Liver (tissue), 9 donors: ENCODE data around the gene SERPING1. TPM values are rescaled to one million over a fixed set of nuclear protein-coding genes. Genes with fewer than 3 reads are reported as not detected.
A peak's percentile ranks its signal among the peaks of the same experiment; 100 is the strongest.

Experiments used
- DNase-seq: peaks from one replicate; pipeline ENCODE4 v3.0.0-alpha.2; 2017; ENCODE audit warnings: low spot score
- H3K27ac ChIP-seq, 2 donors: one replicate each; pipeline ENCODE4 v1.7.0; 2013; ENCODE audit warnings: inconsistent platforms in 2 of 2, low read length in 2 of 2, control low read depth in 1 of 2, low read depth in 1 of 2, mild to moderate bottlenecking in 1 of 2
- H3K27me3 ChIP-seq, 4 donors: one replicate each; pipeline versions ENCODE4 v1.6.1 to v1.7.0; 2013; ENCODE audit warnings: low read length in 3 of 4, inconsistent platforms in 1 of 4, mild to moderate bottlenecking in 1 of 4, moderate library complexity in 1 of 4; ENCODE audit not compliant: control insufficient read depth in 4 of 4, insufficient read depth in 4 of 4
- H3K36me3 ChIP-seq, 4 donors: one replicate each; pipeline versions ENCODE4 v1.6.1 to v1.7.0; 2013; ENCODE audit warnings: low read length in 3 of 4, mild to moderate bottlenecking in 3 of 4, low read depth in 1 of 4, moderate library complexity in 1 of 4; ENCODE audit not compliant: control insufficient read depth in 4 of 4, insufficient read depth in 3 of 4
- H3K4me1 ChIP-seq, 4 donors: one replicate each; pipeline versions ENCODE4 v1.6.1 to v1.7.0; 2013; ENCODE audit warnings: low read length in 3 of 4, mild to moderate bottlenecking in 3 of 4, moderate library complexity in 1 of 4; ENCODE audit not compliant: control insufficient read depth in 4 of 4, insufficient read depth in 4 of 4
- H3K4me3 ChIP-seq, 3 donors: one replicate each; pipeline versions ENCODE4 v1.6.1 to v1.7.0; 2013; ENCODE audit warnings: low read length in 3 of 3, control low read depth in 1 of 3, low read depth in 1 of 3, mild to moderate bottlenecking in 1 of 3
- H3K9ac ChIP-seq, 2 donors: one replicate each; pipeline ENCODE4 v1.7.0; 2013; ENCODE audit warnings: low read length in 2 of 2, mild to moderate bottlenecking in 2 of 2, moderate library complexity in 2 of 2, control low read depth in 1 of 2, low read depth in 1 of 2
- H3K9me3 ChIP-seq, 4 donors: one replicate each; pipeline versions ENCODE4 v1.6.1 to v1.7.0; 2013; ENCODE audit warnings: low read length in 3 of 4; ENCODE audit not compliant: control insufficient read depth in 4 of 4
- ATF3 ChIP-seq: IDR thresholded peaks from 2 replicates; pipeline ENCODE4 v1.6.1; 2016; ENCODE audit warnings: antibody characterized with exemption
- CTCF ChIP-seq: fragments of 150-350 bp; IDR thresholded peaks from 2 replicates; pipeline ENCODE4 v1.5.1; 2017; ENCODE audit warnings: improper control_type of control experiment, low read depth, low read length; ENCODE audit not compliant: missing input control
- EGR1 ChIP-seq, 2 donors: IDR thresholded peaks; 2 replicates each; pipeline ENCODE4 v1.6.1; 2016 to 2018; ENCODE audit warnings: antibody characterized with exemption in 2 of 2, low read depth in 2 of 2
- FOXA1 ChIP-seq: IDR thresholded peaks from 2 replicates; pipeline ENCODE4 v1.6.1; 2016; ENCODE audit warnings: antibody characterized with exemption
- FOXA2 ChIP-seq: IDR thresholded peaks from 2 replicates; pipeline ENCODE4 v1.6.1; 2016; ENCODE audit warnings: antibody characterized with exemption
- GABPA ChIP-seq, 2 donors: IDR thresholded peaks in 1 of 2; conservative IDR thresholded peaks in 1 of 2; 2 replicates each; pipeline ENCODE4 v1.6.1; 2016; ENCODE audit warnings: antibody characterized with exemption in 2 of 2, mild to moderate bottlenecking in 1 of 2, moderate library complexity in 1 of 2
- HNF4A ChIP-seq, 2 donors: conservative IDR thresholded peaks; 2 replicates each; pipeline ENCODE4 v1.6.1; 2016; ENCODE audit warnings: antibody characterized with exemption in 2 of 2, mild to moderate bottlenecking in 2 of 2
- HNF4G ChIP-seq: IDR thresholded peaks from 2 replicates; pipeline ENCODE4 v1.6.1; 2016; ENCODE audit warnings: antibody characterized with exemption
- JUND ChIP-seq, 2 donors: IDR thresholded peaks; 2 replicates each; pipeline ENCODE4 v1.6.1; 2016; ENCODE audit warnings: antibody characterized with exemption in 2 of 2
- MAX ChIP-seq: IDR thresholded peaks from 2 replicates; pipeline ENCODE4 v1.6.1; 2016; ENCODE audit warnings: antibody characterized with exemption
- NR2F2 ChIP-seq: IDR thresholded peaks from 2 replicates; pipeline ENCODE4 v1.6.1; 2016; ENCODE audit warnings: antibody characterized with exemption
- RAD21 ChIP-seq, 2 donors: IDR thresholded peaks; 2 replicates each; pipeline ENCODE4 v1.6.1; 2016; ENCODE audit warnings: antibody characterized with exemption in 2 of 2, mild to moderate bottlenecking in 2 of 2
- RXRA ChIP-seq, 2 donors: IDR thresholded peaks; 2 replicates each; pipeline ENCODE4 v1.6.1; 2017 to 2018; ENCODE audit warnings: antibody characterized with exemption in 2 of 2, mild to moderate bottlenecking in 1 of 2
- SP1 ChIP-seq: IDR thresholded peaks from 2 replicates; pipeline ENCODE4 v1.6.1; 2018; ENCODE audit warnings: antibody characterized with exemption, mild to moderate bottlenecking
- TAF1 ChIP-seq: conservative IDR thresholded peaks from 2 replicates; pipeline ENCODE4 v1.6.1; 2016; ENCODE audit warnings: antibody characterized with exemption, mild to moderate bottlenecking
- YY1 ChIP-seq: IDR thresholded peaks from 2 replicates; pipeline ENCODE4 v1.6.1; 2016; ENCODE audit warnings: antibody characterized with exemption, mild to moderate bottlenecking
- ZBTB33 ChIP-seq: IDR thresholded peaks from 2 replicates; pipeline ENCODE4 v1.6.1; 2016; ENCODE audit warnings: antibody characterized with exemption
- WGBS: extraction: QIAGEN DNeasy Blood & Tissue Kit; methylation state at CpG from one replicate; pipeline ENCODE4 v1.1.7; 2013; 5-methylcytosine and 5-hydroxymethylcytosine counted together
- polyA plus RNA-seq, 2 donors: library from polyadenylated mRNA; stranded (reverse) in 1 of 2; unstranded in 1 of 2; fragments of 200-250 nt in 1 of 2; fragments of >200 nt in 1 of 2; fragmentation: Nextera tagmentation in 1 of 2; extraction: Ambion mirVana in 1 of 2; gene quantifications; one replicate each; pipeline versions ENCODE4 v1.2.1 to v1.2.3, GENCODE V29; 2013 to 2015
- total RNA-seq, 2 donors: library from RNA; depleted of rRNA; stranded (reverse); fragments of >200 nt; gene quantifications; one replicate each; pipeline ENCODE4 v1.2.3, GENCODE V29; 2014
- TF ChIP-seq, protein P1 (sequence below): IDR thresholded peaks from 2 replicates; pipeline ENCODE4 v1.6.1; 2016; ENCODE audit warnings: antibody characterized with exemption, mild to moderate bottlenecking
- donor health status: healthy.
- donor health status: healthy.
- donor health status: healthy.
- donor health status: healthy.
- donor health status: healthy.

The SERPING1 gene
- total and polyA plus RNA-seq, 4 donors: 235 to 2,911 (median 1,514) TPM

DNA sequence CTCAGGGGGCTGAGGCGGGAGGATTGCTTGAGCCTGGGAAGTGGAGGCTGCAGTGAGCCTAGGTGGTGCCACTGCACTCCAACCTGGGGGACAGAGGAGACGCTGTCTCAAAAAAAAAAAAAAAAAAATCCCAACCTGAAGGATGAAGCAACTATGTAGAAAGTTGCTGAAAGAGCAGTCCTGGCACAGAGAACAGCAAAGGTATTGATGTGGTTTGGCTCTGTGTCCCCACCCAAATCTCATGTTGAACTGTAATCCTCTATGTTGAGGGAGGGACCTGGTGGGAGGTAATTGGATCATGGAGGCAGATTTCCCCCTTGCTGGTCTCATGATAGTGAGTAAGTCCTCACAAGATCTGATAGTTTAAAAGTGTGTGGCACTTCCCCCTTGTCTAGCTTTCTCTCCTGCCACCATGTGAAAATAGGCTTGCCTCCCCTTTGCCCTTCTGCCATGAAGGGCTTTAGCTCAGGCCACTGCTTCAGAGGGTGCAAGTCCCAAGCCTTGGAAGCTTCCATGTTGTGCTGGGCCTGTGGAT is 10.7 kb upstream of the SERPING1 start:
- Histone ChIP-seq H3K27ac (no peak overlapping the region), H3K9ac (no peak overlapping the region)

GRCh38 chr11:57588046-57588710 is 9.3 kb upstream of the SERPING1 start:
- no peaks in the 10 kb centered on the region for H3K36me3 ChIP-seq
- H3K27me3 ChIP-seq: no peaks in the 10 kb centered on the region
- TF ChIP-seq ZBTB33: no peak
- TF ChIP-seq JUND (IDR thresholded peaks at IDR 0.05): peak in 1 of 2 donors; percentile 71
- no peak for TF ChIP-seq FOXA1
- no peak for TF ChIP-seq GABPA (IDR thresholded peaks at IDR 0.05 in 1 of 2, conservative IDR thresholded peaks at IDR 0.05 in 1 of 2)
- peak in 1 of 2 donors; percentile 31 for TF ChIP-seq RAD21 (IDR thresholded peaks at IDR 0.05)
- no peak for TF ChIP-seq TAF1
- TF ChIP-seq FOXA2: no peak
- peak; percentile 91 to 96 for TF ChIP-seq RXRA (IDR thresholded peaks at IDR 0.05)
- no peak for TF ChIP-seq ATF3
- peak; percentile 86 for TF ChIP-seq MAX
- TF ChIP-seq NR2F2: peak; percentile 90
- no peak for TF ChIP-seq EGR1 (IDR thresholded peaks at IDR 0.05; ENCODE audit: low read depth in 2 of 2)
- TF ChIP-seq HNF4A (conservative IDR thresholded peaks at IDR 0.05): peak; percentile 95 to 98
- TF ChIP-seq, protein P1, sequence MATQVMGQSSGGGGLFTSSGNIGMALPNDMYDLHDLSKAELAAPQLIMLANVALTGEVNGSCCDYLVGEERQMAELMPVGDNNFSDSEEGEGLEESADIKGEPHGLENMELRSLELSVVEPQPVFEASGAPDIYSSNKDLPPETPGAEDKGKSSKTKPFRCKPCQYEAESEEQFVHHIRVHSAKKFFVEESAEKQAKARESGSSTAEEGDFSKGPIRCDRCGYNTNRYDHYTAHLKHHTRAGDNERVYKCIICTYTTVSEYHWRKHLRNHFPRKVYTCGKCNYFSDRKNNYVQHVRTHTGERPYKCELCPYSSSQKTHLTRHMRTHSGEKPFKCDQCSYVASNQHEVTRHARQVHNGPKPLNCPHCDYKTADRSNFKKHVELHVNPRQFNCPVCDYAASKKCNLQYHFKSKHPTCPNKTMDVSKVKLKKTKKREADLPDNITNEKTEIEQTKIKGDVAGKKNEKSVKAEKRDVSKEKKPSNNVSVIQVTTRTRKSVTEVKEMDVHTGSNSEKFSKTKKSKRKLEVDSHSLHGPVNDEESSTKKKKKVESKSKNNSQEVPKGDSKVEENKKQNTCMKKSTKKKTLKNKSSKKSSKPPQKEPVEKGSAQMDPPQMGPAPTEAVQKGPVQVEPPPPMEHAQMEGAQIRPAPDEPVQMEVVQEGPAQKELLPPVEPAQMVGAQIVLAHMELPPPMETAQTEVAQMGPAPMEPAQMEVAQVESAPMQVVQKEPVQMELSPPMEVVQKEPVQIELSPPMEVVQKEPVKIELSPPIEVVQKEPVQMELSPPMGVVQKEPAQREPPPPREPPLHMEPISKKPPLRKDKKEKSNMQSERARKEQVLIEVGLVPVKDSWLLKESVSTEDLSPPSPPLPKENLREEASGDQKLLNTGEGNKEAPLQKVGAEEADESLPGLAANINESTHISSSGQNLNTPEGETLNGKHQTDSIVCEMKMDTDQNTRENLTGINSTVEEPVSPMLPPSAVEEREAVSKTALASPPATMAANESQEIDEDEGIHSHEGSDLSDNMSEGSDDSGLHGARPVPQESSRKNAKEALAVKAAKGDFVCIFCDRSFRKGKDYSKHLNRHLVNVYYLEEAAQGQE: no peak
- peak; percentile 68 for TF ChIP-seq SP1
- TF ChIP-seq YY1: peak; percentile 56
- no peak for TF ChIP-seq CTCF
- TF ChIP-seq HNF4G: peak; percentile 85
- WGBS: 75% methylated on average over 3 of the region's 3 CpGs
- H3K27ac ChIP-seq: peak overlapping the region; percentile 42 to 84
- H3K4me3 ChIP-seq: no peak overlapping the region
- no peak overlapping the region for H3K9ac ChIP-seq
- H3K4me1 ChIP-seq: peaks cover 5 to 17% (median 12%) of the 10 kb centered on the region in 4 donors
- no peaks in the 10 kb centered on the region for H3K9me3 ChIP-seq
- no peak for DNase-seq

More for the DNA sequence above, 10.7 kb upstream of the SERPING1 start:
- Histone ChIP-seq H3K36me3 (no peaks in the 10 kb centered on the region), H3K27me3 (no peaks in the 10 kb centered on the region), H3K4me3 (no peak overlapping the region), H3K9me3 (no peaks in the 10 kb centered on the region), H3K4me1 (peaks cover 5 to 17% (median 12%) of the 10 kb centered on the region in 4 donors)
- TF ChIP-seq GABPA (IDR thresholded peaks at IDR 0.05 in 1 of 2, conservative IDR thresholded peaks at IDR 0.05 in 1 of 2) (no peak), FOXA1 (no peak), YY1 (no peak), TAF1 (no peak), RAD21 (IDR thresholded peaks at IDR 0.05) (no peak), FOXA2 (no peak), EGR1 (IDR thresholded peaks at IDR 0.05; ENCODE audit: low read depth in 2 of 2) (no peak), ATF3 (no peak), HNF4A (conservative IDR thresholded peaks at IDR 0.05) (no peak), HNF4G (no peak)
- DNase-seq: no peak
- WGBS: 48% methylated on average over 2 of the region's 2 CpGs
